Occipital lobe (tissue), 2 donors: ENCODE data around the gene TNFAIP8L1. TPM values are rescaled to one million over a fixed set of nuclear protein-coding genes. Genes with fewer than 3 reads are reported as not detected.

ENCODE experiments used
- DNase-seq: peaks from one replicate; lab custom pipeline; 2025; lab: John Stamatoyannopoulos, UW
- total RNA-seq: library from RNA; depleted of rRNA; stranded (reverse); fragments of >200 nt; gene quantifications from one replicate; pipeline ENCODE4 v1.2.3, GENCODE V29; 2014

TNFAIP8L1 gene
- total RNA-seq, 1 donor from 2014 or later, result 5.6 TPM

- DNase-seq, result no peak
Observed at GRCh38 chr19:4700693-4700970, 61.3 kb downstream of the TNFAIP8L1 start.

GRCh38 chr19:4701557-4701956 is 62.2 kb downstream of the TNFAIP8L1 start:
- no peak for DNase-seq

GRCh38 chr19:4702764-4703163 is 63.4 kb downstream of the TNFAIP8L1 start:
- DNase-seq, result no peak

- DNase-seq, result no peak
Observed at GRCh38 chr19:4703671-4704316, 64.5 kb downstream of the TNFAIP8L1 start.

- no peak for DNase-seq
Observed at GRCh38 chr19:4704317-4704673, 65.0 kb downstream of the TNFAIP8L1 start.

Other genes with a start within 250 kb of the TNFAIP8L1 start
- gene SH3GL1, start 239.0 kb upstream of the TNFAIP8L1 start, total RNA-seq, result 15.3 TPM
- gene CHAF1A, start 236.9 kb upstream of the TNFAIP8L1 start, total RNA-seq, result 6.2 TPM
- gene UBXN6, start 181.7 kb upstream of the TNFAIP8L1 start, total RNA-seq, result 54.7 TPM
- gene HDGFL2, start 167.2 kb upstream of the TNFAIP8L1 start, total RNA-seq, result 32.8 TPM
- under 0.01 TPM for gene PLIN4, start 121.0 kb upstream of the TNFAIP8L1 start, total RNA-seq
- gene PLIN5, start 104.3 kb upstream of the TNFAIP8L1 start, total RNA-seq, result 2.0 TPM
- gene LRG1, start 99.5 kb upstream of the TNFAIP8L1 start, total RNA-seq, result not detected
- 32.0 TPM for gene SEMA6B, start 79.8 kb upstream of the TNFAIP8L1 start, total RNA-seq
- gene MYDGF, start 30.8 kb downstream of the TNFAIP8L1 start, total RNA-seq, result 37.9 TPM
- 5.5 TPM for gene DPP9, start 84.3 kb downstream of the TNFAIP8L1 start, total RNA-seq
- gene FEM1A, start 152.2 kb downstream of the TNFAIP8L1 start, total RNA-seq, result 24.0 TPM
- 0.78 TPM for gene TICAM1, start 192.2 kb downstream of the TNFAIP8L1 start, total RNA-seq
- gene PLIN3, start 228.2 kb downstream of the TNFAIP8L1 start, total RNA-seq, result 12.8 TPM